ENCODE data around the gene DNAH9.

DNAH9 gene

DNA sequence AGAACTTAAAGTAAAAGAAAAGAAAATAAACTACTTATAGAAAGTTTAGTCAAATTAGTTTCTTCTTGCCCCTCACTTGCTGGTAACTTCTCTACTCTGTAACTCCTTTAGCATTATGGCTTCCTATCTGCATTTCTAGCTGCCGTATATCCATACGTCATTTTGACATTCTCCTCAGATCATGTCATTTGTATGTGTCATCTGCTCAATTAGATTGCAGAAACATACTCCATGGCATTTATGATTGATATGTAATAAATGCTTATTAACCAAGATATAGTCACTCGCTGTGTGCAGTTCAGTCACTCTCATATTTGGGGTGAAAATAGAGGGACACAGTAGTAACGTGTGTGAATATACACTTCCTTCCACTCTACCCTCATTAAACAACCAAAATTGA, 295.6 kb downstream of the DNAH9 start:
- Histone ChIP-seq H4K20me1 (ENCODE audit: insufficient read depth) (no peaks in the 10 kb centered on the region), H2AFZ (ENCODE audit: low read depth) (no peak overlapping the region), H3K4me3 (IDR thresholded peaks at IDR 0.05; ENCODE audit: insufficient read depth, low read depth, low read length) (no peak overlapping the region), H3K4me2 (no peak overlapping the region), H3K27ac (no peak overlapping the region), H3K27me3 (ENCODE audit: insufficient read depth, low read depth) (no peaks in the 10 kb centered on the region), H3K79me2 (ENCODE audit: insufficient read depth, low read depth) (no peaks in the 10 kb centered on the region), H3K36me3 (ENCODE audit: insufficient read depth) (no peaks in the 10 kb centered on the region), H3K9ac (no peak overlapping the region), H3K4me1 (ENCODE audit: low read depth, poor library complexity, severe bottlenecking) (no peaks in the 10 kb centered on the region)
- no peak for TF ChIP-seq CTCF (conservative IDR thresholded peaks at IDR 0.05; ENCODE audit: low read depth, low read length)

GRCh38 chr17:11896199-11896598, 297.9 kb downstream of the DNAH9 start:
- no peaks in the 10 kb centered on the region for H3K79me2 ChIP-seq (ENCODE audit: insufficient read depth, low read depth)
- H3K4me2 ChIP-seq: no peak overlapping the region
- no peak overlapping the region for H3K4me3 ChIP-seq (IDR thresholded peaks at IDR 0.05; ENCODE audit: insufficient read depth, low read depth, low read length)
- TF ChIP-seq CTCF (conservative IDR thresholded peaks at IDR 0.05; ENCODE audit: low read depth, low read length): no peak
- H3K27me3 ChIP-seq (ENCODE audit: insufficient read depth, low read depth): no peaks in the 10 kb centered on the region
- H4K20me1 ChIP-seq (ENCODE audit: insufficient read depth): no peaks in the 10 kb centered on the region
- no peaks in the 10 kb centered on the region for H3K4me1 ChIP-seq (ENCODE audit: low read depth, poor library complexity, severe bottlenecking)
- H3K36me3 ChIP-seq (ENCODE audit: insufficient read depth): no peaks in the 10 kb centered on the region
- no peak overlapping the region for H2AFZ ChIP-seq (ENCODE audit: low read depth)
- no peak overlapping the region for H3K9ac ChIP-seq
- H3K27ac ChIP-seq: no peak overlapping the region

- TF ChIP-seq CTCF (conservative IDR thresholded peaks at IDR 0.05; ENCODE audit: low read depth, low read length): no peak
- Histone ChIP-seq H4K20me1 (ENCODE audit: insufficient read depth) (no peaks in the 10 kb centered on the region), H3K27ac (no peak overlapping the region), H2AFZ (ENCODE audit: low read depth) (no peak overlapping the region), H3K4me3 (IDR thresholded peaks at IDR 0.05; ENCODE audit: insufficient read depth, low read depth, low read length) (no peak overlapping the region), H3K9ac (no peak overlapping the region), H3K4me2 (no peak overlapping the region), H3K36me3 (ENCODE audit: insufficient read depth) (no peaks in the 10 kb centered on the region), H3K4me1 (ENCODE audit: low read depth, poor library complexity, severe bottlenecking) (no peaks in the 10 kb centered on the region), H3K79me2 (ENCODE audit: insufficient read depth, low read depth) (no peaks in the 10 kb centered on the region), H3K27me3 (ENCODE audit: insufficient read depth, low read depth) (no peaks in the 10 kb centered on the region)
Measured at GRCh38 chr17:11898526-11899235, 300.4 kb downstream of the DNAH9 start.

DNA sequence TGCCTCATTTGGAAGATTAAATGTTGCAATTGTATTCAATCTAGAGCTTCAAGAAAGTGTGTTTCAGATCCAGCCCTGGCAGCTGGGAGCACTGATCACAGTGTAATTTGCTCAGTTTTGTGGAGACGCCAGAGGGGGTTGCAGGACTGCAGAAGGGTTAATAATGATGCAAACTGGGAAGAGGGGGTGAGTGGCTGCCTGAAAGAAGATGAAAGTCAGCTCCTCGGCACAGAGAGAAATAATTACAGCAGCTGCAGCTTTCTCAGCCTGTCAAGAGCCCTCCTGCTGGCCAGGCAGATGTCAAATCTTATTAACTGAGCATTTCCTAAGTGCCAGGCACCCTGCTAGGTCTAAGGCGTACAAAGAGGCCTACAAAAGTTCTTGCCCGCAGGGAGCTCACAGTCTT, 301.3 kb downstream of the DNAH9 start:
- H3K4me2 ChIP-seq: no peak overlapping the region
- H3K9ac ChIP-seq: no peak overlapping the region
- no peaks in the 10 kb centered on the region for H3K79me2 ChIP-seq (ENCODE audit: insufficient read depth, low read depth)
- no peak for TF ChIP-seq CTCF (conservative IDR thresholded peaks at IDR 0.05; ENCODE audit: low read depth, low read length)
- H3K36me3 ChIP-seq (ENCODE audit: insufficient read depth): no peaks in the 10 kb centered on the region
- H2AFZ ChIP-seq (ENCODE audit: low read depth): no peak overlapping the region
- no peak overlapping the region for H3K4me3 ChIP-seq (IDR thresholded peaks at IDR 0.05; ENCODE audit: insufficient read depth, low read depth, low read length)
- H4K20me1 ChIP-seq (ENCODE audit: insufficient read depth): no peaks in the 10 kb centered on the region
- no peaks in the 10 kb centered on the region for H3K4me1 ChIP-seq (ENCODE audit: low read depth, poor library complexity, severe bottlenecking)
- no peak overlapping the region for H3K27ac ChIP-seq
- no peaks in the 10 kb centered on the region for H3K27me3 ChIP-seq (ENCODE audit: insufficient read depth, low read depth)

Data from KMS-11 (cell line).